PC-9 (cell line): Measurements from ENCODE around the gene ADGRE3. TPM values are rescaled to one million over a fixed set of nuclear protein-coding genes. Genes with fewer than 3 reads are reported as not detected.

Experiments
- BruUV-seq: library from RNA; stranded (reverse); fragments of 400-500 nt; replicated peaks from 2 replicates; lab custom pipeline; 2021; lab: Mats Ljungman, UMichigan
- CTCF ChIA-PET: fragments of 300-600 bp; sonication (Branson Sonifier 250); formaldehyde crosslinking; loops from one replicate; lab custom pipeline; 2022; ENCODE audit warnings: antibody characterized with exemption; lab: Charles Lee
- POLR2A ChIA-PET: fragments of 300-600 bp; sonication (Branson Sonifier 250); formaldehyde crosslinking; loops from one replicate; lab custom pipeline; 2022; ENCODE audit warnings: antibody characterized with exemption; ENCODE audit not compliant: unreplicated experiment; lab: Charles Lee
- DNase-seq, 2 experiments: peaks; one replicate each; pipeline versions ENCODE4 v3.0.0 to v3.0.0-alpha.2; 2015 to 2022; ENCODE audit warnings: mixed read lengths in 1 of 2
- H2AFZ ChIP-seq: fragments of 200-600 bp; sonication (generic); 2 replicates; pipeline ENCODE4 v1.8.1; 2017; ENCODE audit warnings: antibody characterized with exemption
- H3F3A ChIP-seq: fragments of 200-600 bp; sonication (generic); 2 replicates; pipeline ENCODE4 v1.8.1; 2017; ENCODE audit warnings: antibody characterized with exemption, mild to moderate bottlenecking, low read depth; ENCODE audit not compliant: insufficient read depth
- H3K27ac ChIP-seq: fragments of 200-600 bp; sonication (generic); 2 replicates; pipeline ENCODE4 v1.6.1; 2016; ENCODE audit warnings: mixed run types
- H3K27me3 ChIP-seq: fragments of 200-600 bp; sonication (generic); 2 replicates; pipeline ENCODE4 v1.6.1; 2016; ENCODE audit warnings: low read depth, mixed run types; ENCODE audit not compliant: insufficient read depth
- H3K36me3 ChIP-seq: fragments of 200-600 bp; sonication (generic); 2 replicates; pipeline ENCODE4 v1.6.1; 2016; ENCODE audit warnings: low read depth, mixed run types
- H3K4me1 ChIP-seq: fragments of 200-600 bp; sonication (generic); replicated peaks from 2 replicates; pipeline ENCODE4 v1.6.1; 2016; ENCODE audit warnings: mixed run types; ENCODE audit not compliant: insufficient read depth
- H3K4me2 ChIP-seq: fragments of 200-600 bp; sonication (generic); 2 replicates; pipeline ENCODE4 v1.6.1; 2017; ENCODE audit warnings: mixed run types
- H3K4me3 ChIP-seq: fragments of 200-600 bp; sonication (generic); 2 replicates; pipeline ENCODE4 v1.6.1; 2016; ENCODE audit warnings: mixed run types
- H3K79me2 ChIP-seq: fragments of 200-600 bp; sonication (generic); 2 replicates; pipeline ENCODE4 v1.6.1; 2017; ENCODE audit warnings: low read depth, mixed run types
- H3K9me2 ChIP-seq: fragments of 200-600 bp; sonication (generic); 2 replicates; pipeline ENCODE4 v1.8.1; 2017; ENCODE audit warnings: mild to moderate bottlenecking; ENCODE audit not compliant: insufficient read depth
- H3K9me3 ChIP-seq: fragments of 200-600 bp; sonication (generic); 2 replicates; pipeline ENCODE4 v1.8.1; 2016; ENCODE audit warnings: low read depth; ENCODE audit not compliant: insufficient read depth
- H4K20me1 ChIP-seq: fragments of 200-600 bp; sonication (generic); 2 replicates; pipeline ENCODE4 v1.8.1; 2017; ENCODE audit not compliant: insufficient read depth
- EZH2 ChIP-seq: fragments of 200-600 bp; sonication (generic); IDR thresholded peaks from 2 replicates; pipeline ENCODE4 v1.8.0; 2017; ENCODE audit warnings: antibody characterized with exemption, low read depth
- intact Hi-C: fragments of 100-400 bp; cut with micrococcal nuclease; formaldehyde crosslinking; loops from one replicate; pipeline ENCODE4 v1.10.0; 2022; ENCODE audit not compliant: unreplicated experiment
- total RNA-seq: library from RNA; stranded (reverse); gene quantifications from 2 replicates; pipeline ENCODE4 v1.2.3, GENCODE V29; 2021
- TF ChIP-seq, protein P1 (sequence below): fragments of 200-600 bp; sonication (generic); conservative IDR thresholded peaks from 2 replicates; pipeline ENCODE4 v1.6.1; 2017; ENCODE audit warnings: mixed run types, antibody characterized with exemption, mild to moderate bottlenecking, moderate library complexity

The ADGRE3 gene
- total RNA-seq, 1 experiment from 2014 or later = not detected

GRCh38 chr19:14678199-14678598 lies 3.6 kb upstream of the ADGRE3 start:
- ChIA-PET POLR2A (no interaction called here), CTCF (no interaction called here)
- Histone ChIP-seq H2AFZ (no peak overlapping the region), H3K4me3 (no peak overlapping the region), H3K9me3 (no peaks in the 10 kb centered on the region), H3K27me3 (peaks cover 82% of the 10 kb centered on the region), H3K79me2 (no peaks in the 10 kb centered on the region), H3K4me2 (no peak overlapping the region), H4K20me1 (no peaks in the 10 kb centered on the region), H3K9me2 (no peaks in the 10 kb centered on the region), H3F3A (peaks cover 9% of the 10 kb centered on the region; the same call in 1 of the 2 replicates), H3K4me1 (no peaks in the 10 kb centered on the region), H3K36me3 (no peaks in the 10 kb centered on the region), H3K27ac (no peak overlapping the region)
- DNase-seq = no peak
- TF ChIP-seq EZH2 = no peak
- TF ChIP-seq, protein P1, sequence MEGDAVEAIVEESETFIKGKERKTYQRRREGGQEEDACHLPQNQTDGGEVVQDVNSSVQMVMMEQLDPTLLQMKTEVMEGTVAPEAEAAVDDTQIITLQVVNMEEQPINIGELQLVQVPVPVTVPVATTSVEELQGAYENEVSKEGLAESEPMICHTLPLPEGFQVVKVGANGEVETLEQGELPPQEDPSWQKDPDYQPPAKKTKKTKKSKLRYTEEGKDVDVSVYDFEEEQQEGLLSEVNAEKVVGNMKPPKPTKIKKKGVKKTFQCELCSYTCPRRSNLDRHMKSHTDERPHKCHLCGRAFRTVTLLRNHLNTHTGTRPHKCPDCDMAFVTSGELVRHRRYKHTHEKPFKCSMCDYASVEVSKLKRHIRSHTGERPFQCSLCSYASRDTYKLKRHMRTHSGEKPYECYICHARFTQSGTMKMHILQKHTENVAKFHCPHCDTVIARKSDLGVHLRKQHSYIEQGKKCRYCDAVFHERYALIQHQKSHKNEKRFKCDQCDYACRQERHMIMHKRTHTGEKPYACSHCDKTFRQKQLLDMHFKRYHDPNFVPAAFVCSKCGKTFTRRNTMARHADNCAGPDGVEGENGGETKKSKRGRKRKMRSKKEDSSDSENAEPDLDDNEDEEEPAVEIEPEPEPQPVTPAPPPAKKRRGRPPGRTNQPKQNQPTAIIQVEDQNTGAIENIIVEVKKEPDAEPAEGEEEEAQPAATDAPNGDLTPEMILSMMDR = no peak
- no TSS peak for BruUV-seq
- intact Hi-C loops = no loop called here

DNA sequence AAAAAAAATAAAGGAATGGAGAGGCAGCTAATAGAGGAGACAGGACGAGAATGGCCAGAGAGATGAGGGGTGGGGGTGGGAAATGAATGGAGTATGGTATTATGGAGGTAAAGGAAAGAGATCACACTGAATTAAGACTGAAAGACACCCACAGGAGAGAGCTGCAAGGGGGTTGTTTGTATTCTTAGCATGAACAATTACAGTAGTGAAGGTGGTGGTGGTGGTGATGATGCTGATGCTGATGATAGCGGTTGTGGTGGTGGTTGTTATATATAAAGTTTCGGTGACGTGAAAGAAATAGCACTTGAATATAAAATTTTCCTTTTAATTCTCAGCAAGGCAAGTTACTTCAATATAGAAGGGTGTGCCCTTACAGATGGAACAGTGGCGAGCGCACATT lies 2.8 kb upstream of the ADGRE3 start:
- Histone ChIP-seq H3K27me3 (peaks cover 84% of the 10 kb centered on the region), H4K20me1 (no peaks in the 10 kb centered on the region), H3K9me3 (no peaks in the 10 kb centered on the region), H3K79me2 (no peaks in the 10 kb centered on the region), H3K36me3 (no peaks in the 10 kb centered on the region), H3F3A (peaks cover 9% of the 10 kb centered on the region; the same call in 1 of the 2 replicates), H3K4me3 (no peak overlapping the region), H2AFZ (no peak overlapping the region), H3K4me1 (no peaks in the 10 kb centered on the region), H3K27ac (no peak overlapping the region), H3K9me2 (no peaks in the 10 kb centered on the region), H3K4me2 (no peak overlapping the region)
- TF ChIP-seq EZH2 = no peak
- TF ChIP-seq, protein P1 = no peak
- no peak for DNase-seq
- intact Hi-C loops = no loop called here
- ChIA-PET POLR2A (no interaction called here), CTCF (no interaction called here)
- BruUV-seq = no TSS peak

GRCh38 chr19:14676762-14677161 lies 2.1 kb upstream of the ADGRE3 start:
- Histone ChIP-seq H3K27ac (no peak overlapping the region), H3K79me2 (no peaks in the 10 kb centered on the region), H3K27me3 (peaks cover 91% of the 10 kb centered on the region), H3K4me3 (no peak overlapping the region), H3K9me3 (no peaks in the 10 kb centered on the region), H3K9me2 (no peaks in the 10 kb centered on the region), H3K4me1 (no peaks in the 10 kb centered on the region), H2AFZ (no peak overlapping the region), H3F3A (peaks cover 9% of the 10 kb centered on the region; the same call in 1 of the 2 replicates), H4K20me1 (no peaks in the 10 kb centered on the region; the same call in 1 of the 2 replicates), H3K4me2 (no peak overlapping the region), H3K36me3 (no peaks in the 10 kb centered on the region)
- CTCF ChIA-PET = interaction anchor here (0.7 kb wide), 1 partner anchor 540 kb away, joined by 4 read pairs; the partner anchor contains the start of gene ASF1B
- TF ChIP-seq, protein P1 = no peak
- no peak for TF ChIP-seq EZH2
- intact Hi-C loops = no loop called here
- no peak for DNase-seq
- no TSS peak for BruUV-seq
- POLR2A ChIA-PET = no interaction called here
